Cardiac septum (tissue), 1 donor: ENCODE results near the gene SSBP4. TPM values are rescaled to one million over a fixed set of nuclear protein-coding genes. Genes with fewer than 3 reads are reported as not detected.
"Not testable (repeated sequence)": the region's sequence is repeated elsewhere in the genome, so short reads cannot be mapped to it uniquely, and the experiment has no call there.

ENCODE experiments used
- DNase-seq: peaks from one replicate; pipeline ENCODE4 v3.0.0-alpha.2; 2020; ENCODE audit warnings: low spot score
- intact Hi-C: fragments of 100-400 bp; cut with DNase I; formaldehyde crosslinking; loops from one replicate; pipeline ENCODE4 v1.14.0; 2022
- total RNA-seq: library from RNA; stranded (reverse); fragmentation: NEBNext Ultra II Directional; extraction: Animal tissue kit (Norgen Biotek cat#: 25700); gene quantifications from one replicate; pipeline ENCODE4 v1.2.1, GENCODE V29; 2021
- donor health status: DM: no; HTN: no; CAD: no.

The SSBP4 gene
- total RNA-seq, 1 donor from 2014 or later = 47.4 TPM

- intact Hi-C loops = loop anchor here (2.0 kb wide), 1 partner anchor 17 kb away; no protein-coding TSS in a partner anchor
Observed at GRCh38 chr19:18391509-18392075, 27.6 kb upstream of the SSBP4 start.

GRCh38 chr19:18392417-18392816 lies 26.8 kb upstream of the SSBP4 start:
- intact Hi-C loops = loop anchor here (2.0 kb wide), 1 partner anchor 16 kb away; no protein-coding TSS in a partner anchor
- DNase-seq = peak; percentile 88

More at GRCh38 chr19:18391509-18392075, 27.6 kb upstream of the SSBP4 start:
- no peak for DNase-seq

DNA sequence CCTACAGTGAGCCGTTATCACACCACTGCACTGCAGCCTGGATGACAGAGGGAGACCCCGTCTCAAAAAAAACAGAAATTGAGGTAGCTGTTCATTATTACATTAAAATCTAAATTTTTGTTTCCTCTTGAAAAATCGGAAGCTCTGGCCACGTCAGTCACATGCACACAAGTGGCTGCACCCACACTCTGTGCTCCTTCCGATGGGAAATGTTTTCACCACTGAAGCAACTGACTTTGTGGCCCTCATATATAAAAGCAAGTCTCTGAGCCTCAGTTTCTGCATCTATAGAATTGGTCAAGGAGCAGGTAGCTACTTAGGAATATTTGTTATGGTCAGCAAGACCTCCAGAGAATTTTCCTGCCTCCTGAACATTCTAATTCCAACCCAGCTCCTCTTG lies 26.3 kb upstream of the SSBP4 start:
- intact Hi-C loops = loop anchor here (2.0 kb wide), 1 partner anchor 16 kb away; no protein-coding TSS in a partner anchor
- DNase-seq = no peak

GRCh38 chr19:18393836-18394235 lies 25.4 kb upstream of the SSBP4 start:
- DNase-seq = peak; percentile 85
- intact Hi-C loops = loop anchor here (2.0 kb wide), 1 partner anchor 15 kb away; no protein-coding TSS in a partner anchor

DNA sequence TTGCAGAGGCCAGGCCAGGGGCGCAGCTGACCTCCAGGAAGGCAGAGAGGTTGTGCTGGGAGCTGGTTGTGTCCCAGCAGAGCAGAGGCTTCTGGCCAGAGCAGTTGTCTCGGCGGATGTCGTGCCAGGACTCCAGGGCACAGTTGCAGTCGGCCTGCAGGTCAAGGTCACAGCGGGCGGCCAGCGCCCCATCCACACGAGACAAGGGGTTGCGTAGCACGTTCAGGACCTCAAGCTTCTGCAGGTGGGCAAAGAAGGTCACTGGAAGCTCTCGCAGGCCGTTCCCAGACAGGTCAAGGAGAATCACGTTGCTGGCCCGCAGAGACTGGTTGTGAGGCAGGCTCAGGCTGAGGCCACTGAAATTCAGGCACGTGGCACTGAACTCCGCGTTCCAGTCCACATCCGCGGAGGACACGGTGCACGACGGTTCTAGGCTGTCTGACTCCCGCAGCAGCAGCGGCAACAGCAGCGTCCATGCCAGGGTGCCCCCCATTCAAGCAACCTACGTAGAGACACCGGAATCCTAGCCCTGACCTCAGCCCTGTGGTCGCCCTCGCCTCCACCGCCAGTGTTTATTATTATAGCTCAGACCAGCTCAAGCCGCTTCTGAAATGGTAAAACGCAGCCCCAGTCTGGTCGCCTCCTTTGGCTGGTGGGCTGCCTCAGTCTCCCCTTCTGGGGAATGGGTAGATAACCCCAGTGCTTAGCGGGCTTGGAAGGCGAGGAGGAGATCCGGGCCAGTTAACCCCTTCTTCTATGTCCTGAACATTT lies 22.5 kb upstream of the SSBP4 start:
- DNase-seq = no peak
- intact Hi-C loops = no loop called here

DNA sequence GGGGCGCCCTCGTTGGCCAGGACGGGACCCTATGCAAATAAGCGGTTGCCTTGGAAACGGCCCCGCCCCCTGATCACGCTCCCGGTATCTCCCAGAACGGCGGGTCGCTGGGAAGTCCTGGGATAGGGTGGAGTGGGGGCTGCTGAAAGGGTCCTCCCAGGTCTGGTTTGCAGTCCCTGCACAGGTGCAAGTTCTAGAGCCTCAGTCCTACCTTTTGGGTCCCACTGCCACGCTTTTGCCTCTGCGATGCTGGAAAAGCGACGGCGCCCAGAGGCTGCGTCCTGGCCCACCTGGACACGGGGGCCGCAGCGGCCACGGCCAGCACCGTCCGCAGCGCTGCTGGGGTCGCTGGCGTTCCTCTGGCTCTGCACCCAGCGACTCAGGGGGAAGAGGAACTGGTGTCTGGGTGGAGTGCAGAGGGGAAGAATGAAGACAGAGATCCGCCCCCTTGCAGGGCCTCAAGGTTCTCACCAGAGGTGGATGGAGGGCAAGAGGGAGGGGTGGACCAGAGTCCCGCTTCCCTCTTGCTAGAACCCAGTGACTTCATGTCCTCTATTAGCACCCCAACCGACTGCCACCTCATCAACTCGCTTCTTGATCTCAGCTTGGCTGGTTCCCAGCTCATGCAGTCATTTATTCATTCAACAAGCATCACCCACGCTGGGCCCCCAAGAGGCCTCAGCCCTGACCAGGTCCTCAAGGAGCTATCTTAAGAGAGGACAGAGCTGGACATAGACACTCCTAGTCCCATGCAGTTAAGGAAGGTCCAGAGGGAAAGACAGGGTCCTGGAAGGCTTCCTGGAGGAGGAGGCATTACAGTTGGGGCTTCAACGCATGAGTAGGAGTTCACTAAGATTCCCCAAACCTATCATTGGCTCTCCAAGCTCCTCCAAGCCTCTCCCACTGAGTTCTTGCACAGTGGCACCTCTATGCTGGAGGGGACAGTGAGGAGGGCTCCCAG lies 21.7 kb upstream of the SSBP4 start, which contains the start of gene LRRC25:
Gene LRRC25, minus strand, starts transcription at position 381 of the 961 bp plus-strand sequence. CDS start 659 bp downstream, outside the sequence.
- intact Hi-C loops = no loop called here
- peak; percentile 90 for DNase-seq

- intact Hi-C loops = no loop called here
- DNase-seq = no peak
Observed at GRCh38 chr19:18399008-18399407, 20.2 kb upstream of the SSBP4 start.

DNA sequence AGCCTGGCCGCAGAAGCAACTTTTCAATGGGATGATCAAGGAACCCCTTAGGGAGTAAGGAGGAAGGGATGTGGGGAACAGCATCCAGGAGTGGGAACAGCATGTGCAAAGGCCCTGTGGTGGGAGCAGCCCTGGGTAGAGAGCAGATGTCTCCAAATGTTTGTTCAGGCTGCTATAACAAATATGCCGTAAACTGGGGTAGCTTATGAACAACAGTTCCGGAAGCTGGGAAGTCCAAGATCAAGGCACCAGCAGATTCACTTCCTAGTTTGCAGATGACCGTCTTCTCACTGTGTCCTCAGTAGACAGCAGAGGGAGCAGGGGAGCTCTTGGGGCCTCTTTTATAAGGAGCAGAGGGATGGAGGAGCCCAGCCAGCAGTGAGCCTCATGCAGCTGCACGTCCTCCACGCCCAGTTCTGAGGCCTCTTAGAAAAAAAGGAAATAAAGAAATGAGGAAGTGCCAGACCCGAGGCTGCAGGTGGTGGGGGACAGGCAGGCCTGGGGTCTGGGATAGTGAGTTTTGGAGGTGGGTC lies 17.6 kb upstream of the SSBP4 start:
- peak; percentile 88 for DNase-seq
- intact Hi-C loops = no loop called here

- DNase-seq, intact Hi-C loops: not testable (repeated sequence)
Observed at GRCh38 chr19:18402455-18403248, 16.5 kb upstream of the SSBP4 start.

DNA sequence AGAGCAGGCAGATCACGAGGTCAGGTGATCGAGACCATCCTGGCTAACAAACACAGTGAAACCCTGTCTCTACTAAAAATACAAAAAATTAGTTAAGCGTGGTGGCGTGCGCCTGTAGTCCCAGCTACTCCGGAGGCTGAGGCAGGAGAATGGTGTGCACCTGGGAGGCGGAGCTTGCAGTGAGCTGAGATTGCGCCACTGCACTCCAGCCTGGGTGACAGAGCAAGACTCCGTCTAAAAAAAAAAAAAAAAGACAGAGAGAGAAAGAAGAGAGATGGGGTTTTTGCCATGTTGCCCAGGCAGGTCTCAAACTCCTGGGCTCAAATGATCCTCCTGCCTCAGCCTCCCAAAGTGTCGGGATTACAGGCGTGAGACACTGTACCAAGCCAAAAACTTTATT lies 13.4 kb upstream of the SSBP4 start:
- intact Hi-C loops, DNase-seq: not testable (repeated sequence)

DNA sequence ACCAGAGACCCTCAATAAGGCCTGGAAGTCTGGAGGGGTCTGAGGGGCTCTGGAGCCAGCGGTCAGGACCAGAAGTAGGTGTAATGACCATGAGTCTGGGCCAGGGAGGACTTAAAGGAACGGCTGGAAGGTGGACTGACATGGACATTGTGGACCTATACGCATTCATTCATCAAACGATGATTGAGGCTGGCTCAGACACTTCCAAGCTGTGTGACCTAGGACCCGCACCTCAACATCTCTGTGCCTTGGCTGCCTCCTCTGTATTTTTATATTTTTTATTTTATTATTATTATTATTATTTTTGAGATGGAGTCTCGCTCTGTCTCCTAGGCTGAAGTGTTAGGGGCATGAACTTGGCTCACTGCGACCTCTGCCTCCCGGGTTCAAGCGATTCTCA lies 12.4 kb upstream of the SSBP4 start:
- intact Hi-C loops = no loop called here

GRCh38 chr19:18408053-18408476 lies 11.1 kb upstream of the SSBP4 start:
- intact Hi-C loops = loop anchor here (2.0 kb wide), 1 partner anchor 15 kb away; no protein-coding TSS in a partner anchor
- no peak for DNase-seq

More for the DNA sequence above, 12.4 kb upstream of the SSBP4 start:
- DNase-seq = no peak

- intact Hi-C loops = loop anchor here (10.0 kb wide), 1 partner anchor 208 kb away; the partner anchor contains the start of gene RAB3A
- DNase-seq = no peak
Observed at GRCh38 chr19:18412610-18413239, 6.5 kb upstream of the SSBP4 start.

- DNase-seq = no peak
- intact Hi-C loops = loop anchor here (5.0 to 10.0 kb wide), 3 partner anchors 37 to 210 kb away; partner anchors contain the start of gene RAB3A
Observed at GRCh38 chr19:18414504-18415177, 4.6 kb upstream of the SSBP4 start.

DNA sequence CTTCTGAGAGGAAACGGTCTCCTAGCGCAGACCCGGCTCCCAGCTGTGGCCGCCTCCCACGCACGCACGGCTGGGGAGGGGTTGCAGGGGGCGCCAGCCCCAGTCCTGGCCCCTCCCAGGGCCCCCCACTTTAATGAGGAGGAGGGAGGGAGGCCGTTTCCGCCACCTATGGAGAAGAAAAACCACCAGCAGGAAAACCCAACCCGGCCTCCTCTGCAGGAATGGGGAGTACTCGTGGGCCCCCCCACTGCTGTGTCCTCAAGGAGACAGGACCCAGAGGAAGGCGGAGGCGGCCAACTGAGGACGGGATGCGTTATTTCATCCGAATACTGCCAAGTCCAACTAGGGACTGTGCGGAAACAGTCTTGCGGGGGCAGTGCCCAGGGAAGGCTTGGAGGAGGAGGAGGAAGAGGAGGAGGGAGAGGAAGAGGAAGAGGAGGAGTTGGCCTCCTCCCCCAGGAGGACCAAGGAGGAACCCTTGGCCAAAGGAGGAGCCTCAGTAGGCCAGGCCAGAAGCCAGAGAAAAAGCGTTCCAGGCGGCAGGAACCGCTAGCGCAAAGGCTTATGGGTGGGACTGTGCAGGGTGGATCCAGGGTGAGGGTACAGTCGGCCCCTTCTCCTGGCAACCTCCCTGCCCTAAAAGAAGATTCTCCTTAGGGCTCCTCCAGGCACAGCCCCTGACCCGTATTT lies 3.9 kb upstream of the SSBP4 start:
- DNase-seq = peak; percentile 92
- intact Hi-C loops = loop anchor here (5.0 to 10.0 kb wide), 3 partner anchors 38 to 211 kb away; partner anchors contain the start of gene RAB3A

DNA sequence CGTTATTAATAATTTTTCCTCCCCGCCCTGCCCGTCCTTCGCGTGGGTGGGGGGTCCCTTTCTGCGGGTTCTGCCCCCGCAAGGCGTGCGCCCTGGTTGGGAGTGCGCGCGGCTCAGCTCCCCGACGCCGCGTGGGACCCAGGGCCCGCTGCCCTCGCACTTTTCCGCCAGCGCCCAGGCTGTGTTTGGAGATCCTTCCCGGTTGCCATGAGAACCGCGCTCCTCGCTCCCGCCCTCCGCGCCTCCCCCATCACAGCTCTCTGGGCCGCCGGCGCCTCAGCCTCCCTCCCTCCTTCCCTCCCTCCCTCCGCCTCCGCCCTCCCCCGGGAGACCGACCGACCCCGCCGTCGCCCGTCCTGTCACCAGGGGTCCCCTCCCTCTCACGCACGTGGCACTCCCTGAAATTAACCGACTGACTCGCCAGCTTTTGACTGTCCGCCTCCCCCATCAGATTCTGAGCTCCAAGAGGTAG lies 2.4 kb upstream of the SSBP4 start:
- intact Hi-C loops = loop anchor here (5.0 to 10.0 kb wide), 3 partner anchors 40 to 212 kb away; partner anchors contain the start of gene RAB3A
- DNase-seq = peak; percentile 92
